GM12873 (cell line): Measurements from ENCODE around the gene GPR162.

Source experiments
- TF ChIP-seq, protein P1 (sequence below): IDR thresholded peaks from 2 replicates; pipeline ENCODE4 v1.5.1; 2012; ENCODE audit warnings: low read depth, mild to moderate bottlenecking, moderate library complexity, low read length, control low read depth; ENCODE audit not compliant: insufficient read depth; ENCODE audit errors: missing control alignments

Gene GPR162

DNA sequence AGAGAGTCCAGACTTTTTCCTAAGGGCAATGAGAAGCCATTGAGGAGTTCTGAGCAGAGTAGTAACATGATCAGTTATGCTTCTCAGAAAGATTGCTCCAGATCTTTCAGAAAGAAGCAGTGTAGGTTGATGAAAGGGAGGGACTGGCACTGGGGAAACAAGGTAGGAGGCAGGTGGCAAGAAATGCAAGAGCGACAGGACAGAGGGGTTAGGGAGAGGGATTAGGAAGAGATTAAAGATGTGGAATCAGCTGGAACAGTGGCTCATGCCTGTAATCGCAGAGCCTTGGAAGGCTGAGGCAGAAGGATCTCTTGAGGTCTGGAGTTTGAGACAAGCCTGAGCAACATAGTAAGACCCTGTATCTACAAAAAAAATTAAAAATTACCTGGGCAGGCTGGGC, 26.1 kb downstream of the GPR162 start:
- TF ChIP-seq, protein P1, sequence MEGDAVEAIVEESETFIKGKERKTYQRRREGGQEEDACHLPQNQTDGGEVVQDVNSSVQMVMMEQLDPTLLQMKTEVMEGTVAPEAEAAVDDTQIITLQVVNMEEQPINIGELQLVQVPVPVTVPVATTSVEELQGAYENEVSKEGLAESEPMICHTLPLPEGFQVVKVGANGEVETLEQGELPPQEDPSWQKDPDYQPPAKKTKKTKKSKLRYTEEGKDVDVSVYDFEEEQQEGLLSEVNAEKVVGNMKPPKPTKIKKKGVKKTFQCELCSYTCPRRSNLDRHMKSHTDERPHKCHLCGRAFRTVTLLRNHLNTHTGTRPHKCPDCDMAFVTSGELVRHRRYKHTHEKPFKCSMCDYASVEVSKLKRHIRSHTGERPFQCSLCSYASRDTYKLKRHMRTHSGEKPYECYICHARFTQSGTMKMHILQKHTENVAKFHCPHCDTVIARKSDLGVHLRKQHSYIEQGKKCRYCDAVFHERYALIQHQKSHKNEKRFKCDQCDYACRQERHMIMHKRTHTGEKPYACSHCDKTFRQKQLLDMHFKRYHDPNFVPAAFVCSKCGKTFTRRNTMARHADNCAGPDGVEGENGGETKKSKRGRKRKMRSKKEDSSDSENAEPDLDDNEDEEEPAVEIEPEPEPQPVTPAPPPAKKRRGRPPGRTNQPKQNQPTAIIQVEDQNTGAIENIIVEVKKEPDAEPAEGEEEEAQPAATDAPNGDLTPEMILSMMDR, result no peak

DNA sequence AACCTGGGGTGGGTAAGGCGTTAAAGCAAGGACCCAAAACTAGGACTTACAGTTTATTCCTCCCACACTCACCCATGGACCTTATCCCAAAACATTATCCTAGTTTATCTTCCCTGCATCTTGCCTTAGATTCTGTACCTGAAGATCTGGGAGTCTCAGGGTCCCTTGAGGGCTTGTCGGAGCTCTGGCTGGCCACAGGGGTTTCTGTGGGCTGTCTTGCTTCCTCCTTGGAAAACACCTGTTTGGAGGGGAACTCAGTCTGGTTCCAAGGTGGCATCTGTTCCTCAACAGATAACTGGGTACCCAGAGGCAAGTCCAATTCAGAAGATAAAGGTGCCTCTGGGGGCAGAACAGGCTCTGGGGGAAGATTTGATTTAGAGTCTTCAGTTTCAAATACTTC, 27.8 kb downstream of the GPR162 start:
- TF ChIP-seq, protein P1, result no peak

- TF ChIP-seq, protein P1, result no peak
Measured at GRCh38 chr12:6849976-6850560, 28.4 kb downstream of the GPR162 start.

- TF ChIP-seq, protein P1, result no peak
Measured at GRCh38 chr12:6850796-6851152, 29.2 kb downstream of the GPR162 start.

- TF ChIP-seq, protein P1, result no peak
Measured at GRCh38 chr12:6851153-6851920, 29.7 kb downstream of the GPR162 start, which contains the start of gene CDCA3. Gene CDCA3, minus strand, starts transcription at chr12:6851286. Its CDS starts 334 bp downstream, at chr12:6850952.

DNA sequence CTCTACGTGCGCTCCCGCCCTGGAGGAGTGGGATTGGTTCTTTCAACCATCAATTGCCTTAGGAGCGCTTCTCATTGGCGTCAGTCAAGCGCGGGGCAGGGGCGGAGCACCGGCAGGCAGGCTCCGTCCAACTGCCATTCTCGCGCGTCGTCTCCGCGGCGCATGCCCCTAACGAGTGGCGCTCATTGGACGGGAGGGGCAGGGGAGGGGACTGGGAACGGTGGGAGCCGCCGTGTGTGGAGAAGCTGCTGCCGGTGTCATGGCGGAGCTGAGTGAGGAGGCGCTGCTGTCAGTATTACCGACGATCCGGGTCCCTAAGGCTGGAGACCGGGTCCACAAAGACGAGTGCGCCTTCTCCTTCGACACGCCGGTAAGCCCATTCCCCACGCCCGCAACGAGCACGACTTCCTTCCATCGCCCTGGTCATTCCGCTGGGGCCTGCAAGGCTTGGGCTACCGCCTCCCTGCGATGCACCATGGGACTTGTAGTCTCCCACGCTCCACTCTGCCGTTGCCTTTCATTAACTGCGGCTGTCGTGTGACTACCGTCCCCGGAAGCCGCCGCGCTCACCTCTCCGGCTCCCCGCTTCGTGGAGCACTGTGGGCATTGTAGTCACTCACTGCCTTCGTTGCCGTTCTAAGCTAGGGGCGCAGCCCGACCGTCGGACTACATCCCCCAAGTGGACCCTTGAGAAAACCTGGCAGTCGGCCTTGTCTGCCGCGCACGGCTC, 30.5 kb downstream of the GPR162 start, which contains the start of gene USP5:
TSS of gene USP5 (plus strand) at position 230 of the 730 bp plus-strand sequence. CDS start at position 260, 30 bp downstream.
- TF ChIP-seq, protein P1, result no peak
